ENCODE measurements around the gene ARFGEF2. TPM values are rescaled to one million over a fixed set of nuclear protein-coding genes. Genes with fewer than 3 reads are reported as not detected.

Gene ARFGEF2
- total and polyA plus RNA-seq, 2 of the 8 experiments (the other 6 are each of a cell fraction or from before 2014, with no cell fraction given): 8.1 to 21.8 TPM

GRCh38 chr20:48951646-48952045, 30.1 kb downstream of the ARFGEF2 start:
- no peak for DNase-seq (ENCODE audit: low read depth in 1 of 2, low spot score in 2 of 2)
- WGBS, 2 experiments (ENCODE audit: extremely low coverage in 1 of 2, insufficient coverage in 1 of 2, insufficient read length in 1 of 2, insufficient replicate concordance in 2 of 2, low coverage in 1 of 2, low lambda C conversion rate in 2 of 2, missing lambda C conversion rate in 1 of 2): 83% methylated on average over 4 of the region's 4 CpGs; no CpG with 5 or more reads in 1 of the 2 experiments
- Histone ChIP-seq H3K79me1 (ENCODE audit: low read depth, low read length) (no peaks in the 10 kb centered on the region), H3K23ac (ENCODE audit: insufficient read length) (no peak overlapping the region), H3K4me1 (replicated peaks in 1 of 4; ENCODE audit: control insufficient read depth in 3 of 4, insufficient read depth in 4 of 4, low read length in 3 of 4) (peaks cover 0 to 2% (median 0%) of the 10 kb centered on the region in 4 experiments; a peak in 1 of 7 replicates), H3K4ac (replicated peaks; ENCODE audit: insufficient read length, low read depth, low read length) (no peak overlapping the region), H4K20me1 (replicated peaks in 1 of 2; ENCODE audit: control insufficient read depth in 1 of 2, insufficient read depth in 2 of 2, low read length in 2 of 2) (peaks cover 3 to 5% of the 10 kb centered on the region in 2 experiments), H3K4me2 (ENCODE audit: insufficient read depth in 1 of 2, low read depth in 2 of 2, low read length in 2 of 2) (no peak overlapping the region), H3K79me2 (ENCODE audit: control insufficient read depth in 1 of 2, insufficient read depth in 2 of 2, low read length in 2 of 2) (no peaks in the 10 kb centered on the region; a peak in 1 of 4 replicates), H3K23me2 (ENCODE audit: low read depth, low read length) (no peaks in the 10 kb centered on the region), H3K9me3 (ENCODE audit: insufficient read depth in 2 of 2, low read depth in 1 of 2, low read length in 1 of 2) (no peaks in the 10 kb centered on the region), H3K4me3 (ENCODE audit: extremely low read depth in 1 of 4, insufficient read depth in 2 of 4, low read depth in 3 of 4, low read length in 4 of 4) (no peak overlapping the region), H2BK20ac (ENCODE audit: low read length) (no peak overlapping the region), H3K56ac (replicated peaks; ENCODE audit: insufficient read length, low read depth, low read length) (no peak overlapping the region), H3K9ac (replicated peaks in 1 of 4; ENCODE audit: extremely low read depth in 1 of 4, low read depth in 3 of 4, low read length in 3 of 4) (no peak overlapping the region), H3K18ac (ENCODE audit: extremely low read depth, low read length) (no peak overlapping the region), H2BK120ac (replicated peaks; ENCODE audit: low read depth, low read length) (no peak overlapping the region), H4K5ac (ENCODE audit: insufficient read length, low read depth, low read length) (no peak overlapping the region), H4K91ac (replicated peaks; ENCODE audit: insufficient read length, low read length) (no peak overlapping the region), H2AK5ac (ENCODE audit: low read depth, low read length) (no peak overlapping the region), H2BK15ac (ENCODE audit: low read length) (no peak overlapping the region), H2BK12ac (ENCODE audit: low read depth, low read length) (no peak overlapping the region), H2BK5ac (ENCODE audit: low read depth, low read length) (no peak overlapping the region), H2AFZ (ENCODE audit: low read length) (no peak overlapping the region), H3K36me3 (ENCODE audit: control insufficient read depth in 2 of 4, insufficient read depth in 4 of 4, low read length in 3 of 4) (peaks cover 13 to 31% (median 25%) of the 10 kb centered on the region in 4 experiments), H3K14ac (ENCODE audit: insufficient read length) (no peak overlapping the region), H3K27me3 (replicated peaks in 1 of 4; ENCODE audit: control insufficient read depth in 3 of 4, extremely low read depth in 1 of 4, insufficient read depth in 3 of 4, low read length in 3 of 4) (no peaks in the 10 kb centered on the region), H3K27ac (ENCODE audit: low read depth, low read length) (no peak overlapping the region), H4K8ac (ENCODE audit: extremely low read depth, insufficient read depth, low read length) (no peak overlapping the region)
- TF ChIP-seq NRF1 (IDR thresholded peaks at IDR 0.05; ENCODE audit: low read depth, low read length) (no peak), SP4 (IDR thresholded peaks at IDR 0.05; ENCODE audit: low read length) (no peak), BACH1 (IDR thresholded peaks at IDR 0.05; ENCODE audit: low read length) (no peak), NANOG (IDR thresholded peaks at IDR 0.05; ENCODE audit: insufficient read depth, low read depth, low read length, poor library complexity, severe bottlenecking) (no peak), BRCA1 (IDR thresholded peaks at IDR 0.05; ENCODE audit: low read depth, low read length) (no peak), FOSL1 (IDR thresholded peaks at IDR 0.05; ENCODE audit: insufficient read depth, low read depth, low read length) (no peak), GABPA (IDR thresholded peaks at IDR 0.05; ENCODE audit: borderline replicate concordance, insufficient read depth, low read length) (no peak), CTCF (IDR thresholded peaks at IDR 0.05; ENCODE audit: control extremely low read depth in 1 of 3, insufficient read depth in 1 of 3, low read depth in 1 of 3, low read length in 3 of 3) (no peak), TEAD4 (IDR thresholded peaks at IDR 0.05; ENCODE audit: low read depth, low read length) (no peak), ZNF274 (IDR thresholded peaks at IDR 0.05; ENCODE audit: borderline replicate concordance, extremely low read depth, low read length) (no peak), RXRA (IDR thresholded peaks at IDR 0.05; ENCODE audit: insufficient read depth, low read depth, low read length) (no peak)
- no peak for FAIRE-seq
- CTCF ChIA-PET (ENCODE audit: partially characterized antibody): no interaction called here
- POLR2A ChIA-PET (ENCODE audit: partially characterized antibody): no interaction called here

Measured in H1 (cell line).